Naive thymus-derived CD4-positive, alpha-beta T cell (primary cell): ENCODE results near the gene NXPE4. TPM values are rescaled to one million over a fixed set of nuclear protein-coding genes. Genes with fewer than 3 reads are reported as not detected.
A peak's percentile ranks its signal among the peaks of the same experiment; 100 is the strongest.
"Not testable (repeated sequence)": the region's sequence is repeated elsewhere in the genome, so short reads cannot be mapped to it uniquely, and the experiment has no call there.

Source experiments
- ATAC-seq: fragments of 150-1000 bp; cut with Tn5 transposase; 2 replicates; pipeline ENCODE4 v1.10.0; 2021; ENCODE audit warnings: mild to moderate bottlenecking, moderate library complexity
- CTCF ChIA-PET: fragments of 350-600 bp; sonication (Branson Sonifier 250); formaldehyde crosslinking; loops from one replicate; lab custom pipeline; 2021; ENCODE audit warnings: antibody characterized with exemption; lab: Charles Lee
- POLR2A ChIA-PET: fragments of 350-600 bp; sonication (Branson Sonifier 250); formaldehyde crosslinking; loops from one replicate; lab custom pipeline; 2021; ENCODE audit warnings: antibody characterized with exemption, inconsistent platforms; lab: Charles Lee
- DNase-seq, 9 donors: peaks; one replicate each; pipeline versions ENCODE4 v3.0.0 to v3.0.0-alpha.2; 2020 to 2022; ENCODE audit warnings: mixed read lengths in 1 of 9
- H3K27ac ChIP-seq: one replicate; pipeline ENCODE4 v1.7.0; 2013; ENCODE audit warnings: mild to moderate bottlenecking, low read depth, low read length, moderate library complexity
- H3K27me3 ChIP-seq, 2 donors: one replicate each; pipeline ENCODE4 v1.7.0; 2013; ENCODE audit warnings: low read length in 2 of 2, mild to moderate bottlenecking in 2 of 2, moderate library complexity in 2 of 2; ENCODE audit not compliant: control insufficient read depth in 2 of 2, insufficient read depth in 2 of 2
- H3K36me3 ChIP-seq, 3 experiments: 1 replicate in 2 of 3; 2 replicates in 1 of 3; pipeline ENCODE4 v1.7.0; 2013; ENCODE audit warnings: low read length in 3 of 3, mild to moderate bottlenecking in 3 of 3, moderate library complexity in 1 of 3; ENCODE audit not compliant: insufficient read depth in 3 of 3, control insufficient read depth in 2 of 3
- H3K4me1 ChIP-seq, 2 donors: one replicate each; pipeline ENCODE4 v1.7.0; 2013; ENCODE audit warnings: low read length in 2 of 2, mild to moderate bottlenecking in 2 of 2, moderate library complexity in 1 of 2; ENCODE audit not compliant: control insufficient read depth in 2 of 2, insufficient read depth in 2 of 2
- H3K4me3 ChIP-seq: 2 replicates; pipeline ENCODE4 v1.7.0; 2013; ENCODE audit warnings: mild to moderate bottlenecking, low read length
- H3K9me3 ChIP-seq, 3 experiments: 1 replicate in 2 of 3; 2 replicates in 1 of 3; pipeline ENCODE4 v1.7.0; 2013; ENCODE audit warnings: low read length in 3 of 3; ENCODE audit not compliant: control insufficient read depth in 2 of 3
- H3K27ac Mint-ChIP-seq, 9 donors: one replicate each; pipeline ENCODE4 v1.8.0; 2020 to 2022; ENCODE audit warnings: mixed read lengths in 9 of 9, mild to moderate bottlenecking in 8 of 9, moderate library complexity in 5 of 9, inconsistent platforms in 2 of 9
- H3K27me3 Mint-ChIP-seq, 5 donors: one replicate each; pipeline ENCODE4 v1.8.0; 2021 to 2022; ENCODE audit warnings: mixed read lengths in 5 of 5, mild to moderate bottlenecking in 1 of 5
- H3K36me3 Mint-ChIP-seq, 5 donors: one replicate each; pipeline ENCODE4 v1.8.0; 2020 to 2022; ENCODE audit warnings: mixed read lengths in 5 of 5, mild to moderate bottlenecking in 3 of 5, inconsistent platforms in 1 of 5
- H3K4me1 Mint-ChIP-seq, 7 donors: one replicate each; pipeline ENCODE4 v1.8.0; 2020 to 2022; ENCODE audit warnings: mixed read lengths in 7 of 7, mild to moderate bottlenecking in 3 of 7, inconsistent platforms in 1 of 7
- H3K4me3 Mint-ChIP-seq, 10 donors: one replicate each; pipeline ENCODE4 v1.8.0; 2020 to 2022; ENCODE audit warnings: mild to moderate bottlenecking in 10 of 10, mixed read lengths in 10 of 10, moderate library complexity in 6 of 10, inconsistent platforms in 2 of 10
- H3K9me3 Mint-ChIP-seq, 11 donors: one replicate each; pipeline ENCODE4 v1.8.0; 2020 to 2022; ENCODE audit warnings: mixed read lengths in 11 of 11, mild to moderate bottlenecking in 4 of 11, inconsistent platforms in 1 of 11, moderate library complexity in 1 of 11
- intact Hi-C, 2 donors: fragments of 100-400 bp; cut with micrococcal nuclease; formaldehyde crosslinking; loops; one replicate each; pipeline ENCODE4 v1.15.1; 2023
- polyA plus RNA-seq, 2 donors: library from polyadenylated mRNA; unstranded; fragments of 300-500 nt; fragmentation: Illumina TruSeq; gene quantifications; one replicate each; pipeline ENCODE4 v1.2.3, GENCODE V29; 2021
- total RNA-seq, 6 experiments: library from RNA in 5 of 6; stranded (reverse) in 5 of 6; gene quantifications; 1 replicate in 5 of 6; 2 replicates in 1 of 6; pipeline ENCODE4 v1.2.3 and lab custom pipeline; 2021 to 2026

The NXPE4 gene
- total and polyA plus RNA-seq, 7 experiments from 2014 or later = not detected

DNA sequence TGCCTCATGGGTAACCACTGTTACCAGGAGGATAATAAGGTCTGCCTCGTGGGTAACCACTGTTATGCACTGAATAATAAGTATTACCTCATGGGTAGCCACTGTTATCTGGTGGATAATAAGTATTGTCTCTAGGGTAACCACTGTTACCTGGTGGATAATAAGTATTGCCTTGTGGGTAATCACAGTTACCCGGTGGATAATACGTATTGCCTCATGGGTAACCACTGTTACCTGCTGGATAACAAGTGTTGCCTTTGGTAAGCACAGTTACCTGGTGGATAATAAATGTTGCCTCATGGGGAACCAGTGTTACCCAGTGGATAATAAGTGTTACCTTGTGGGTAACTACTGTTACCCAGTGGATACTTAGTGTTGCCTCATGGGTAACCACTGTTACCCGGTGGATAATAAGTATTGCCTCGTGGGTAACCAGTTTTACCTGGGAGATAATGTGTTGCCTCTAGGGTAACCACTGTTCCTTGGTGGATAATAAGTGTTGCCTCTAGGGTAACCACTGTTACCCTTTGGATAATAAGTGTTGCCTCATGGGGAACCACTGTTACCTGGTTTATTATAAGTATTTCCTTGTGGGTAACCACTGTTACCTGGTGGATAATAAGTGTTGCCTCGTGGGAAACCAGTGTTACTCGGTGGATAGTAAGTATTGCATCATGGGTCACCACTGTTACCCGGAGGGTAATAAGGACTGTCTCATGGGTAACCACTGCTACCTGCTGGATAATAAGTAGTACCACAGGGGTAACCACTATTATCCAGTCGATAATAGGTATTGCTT, 10.6 kb upstream of the NXPE4 start:
- Mint-ChIP-seq H3K4me1 (no peaks in the 10 kb centered on the region), H3K4me3 (no peak overlapping the region), H3K36me3 (no peaks in the 10 kb centered on the region), H3K9me3 (peaks cover 0 to 11% (median 0%) of the 10 kb centered on the region in 11 donors), H3K27ac (no peak overlapping the region), H3K27me3 (no peaks in the 10 kb centered on the region)
- Histone ChIP-seq H3K36me3 (no peaks in the 10 kb centered on the region), H3K27ac (no peak overlapping the region), H3K4me1 (no peaks in the 10 kb centered on the region), H3K9me3 (no peaks in the 10 kb centered on the region), H3K27me3 (no peaks in the 10 kb centered on the region), H3K4me3 (no peak overlapping the region)
- no peak for DNase-seq
- intact Hi-C loops = loop anchor here in 1 of 2 donors (10.0 kb wide), 1 partner anchor 261 kb away; no protein-coding TSS in a partner anchor
- ChIA-PET CTCF (no interaction called here), POLR2A (no interaction called here)
- ATAC-seq = no peak

DNA sequence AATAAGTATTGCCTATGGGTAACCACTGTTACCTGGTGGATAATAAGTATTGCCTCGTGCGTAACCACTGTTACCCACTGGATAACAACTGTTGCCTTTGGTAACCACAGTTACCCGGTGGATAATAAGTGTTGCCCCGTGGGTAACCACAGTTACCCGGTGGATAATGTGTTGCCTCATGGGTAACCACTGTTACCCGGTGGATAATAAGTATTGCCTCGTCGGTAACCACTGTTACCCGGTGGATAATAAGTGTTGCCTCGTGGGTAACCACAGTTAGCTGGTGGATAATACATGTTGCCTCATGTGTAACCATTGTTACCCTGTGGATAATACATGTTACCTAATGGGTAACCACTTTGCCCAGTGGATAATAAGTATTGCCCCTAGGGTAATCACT, 9.8 kb upstream of the NXPE4 start:
- no peaks in the 10 kb centered on the region for H3K27me3 Mint-ChIP-seq
- H3K4me1 Mint-ChIP-seq = no peaks in the 10 kb centered on the region
- Histone ChIP-seq H3K27ac (no peak overlapping the region), H3K9me3 (no peaks in the 10 kb centered on the region), H3K4me3 (no peak overlapping the region), H3K4me1 (no peaks in the 10 kb centered on the region), H3K36me3 (no peaks in the 10 kb centered on the region), H3K27me3 (no peaks in the 10 kb centered on the region)
- POLR2A ChIA-PET = no interaction called here
- H3K9me3 Mint-ChIP-seq = peaks cover 0 to 8% (median 0%) of the 10 kb centered on the region in 11 donors
- DNase-seq (no peak), ATAC-seq (no peak)
- CTCF ChIA-PET = no interaction called here
- intact Hi-C loops = loop anchor here in 1 of 2 donors (10.0 kb wide), 1 partner anchor 261 kb away; no protein-coding TSS in a partner anchor
- H3K36me3 Mint-ChIP-seq = no peaks in the 10 kb centered on the region
- H3K27ac Mint-ChIP-seq = no peak overlapping the region
- no peak overlapping the region for H3K4me3 Mint-ChIP-seq

DNA sequence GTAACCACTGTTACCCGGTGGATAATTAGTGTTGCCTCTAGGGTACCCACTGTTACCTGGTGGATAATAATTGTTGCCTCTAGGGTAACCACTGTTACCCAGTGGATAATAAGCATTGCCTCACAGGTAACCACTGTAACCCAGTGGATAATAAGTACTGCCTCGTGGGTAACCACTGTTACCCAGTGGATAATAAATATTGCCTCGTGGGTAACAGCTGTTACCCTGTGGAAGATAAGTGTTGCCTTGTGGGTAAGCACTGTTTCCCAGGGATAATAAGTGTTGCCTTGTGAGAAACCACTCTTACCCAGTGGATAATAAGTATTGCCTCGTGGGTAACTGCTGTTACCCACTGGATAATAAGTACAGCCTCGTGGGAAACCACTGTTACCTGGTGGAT, 9.3 kb upstream of the NXPE4 start:
- no peak overlapping the region for H3K27ac ChIP-seq
- intact Hi-C loops = loop anchor here in 1 of 2 donors (10.0 kb wide), 1 partner anchor 260 kb away; no protein-coding TSS in a partner anchor
- H3K4me1 ChIP-seq = no peaks in the 10 kb centered on the region
- H3K36me3 Mint-ChIP-seq = no peaks in the 10 kb centered on the region
- H3K4me3 ChIP-seq = no peak overlapping the region
- H3K4me1 Mint-ChIP-seq = no peaks in the 10 kb centered on the region
- H3K9me3 Mint-ChIP-seq = peaks cover 0 to 8% (median 0%) of the 10 kb centered on the region in 11 donors
- H3K27me3 ChIP-seq = no peaks in the 10 kb centered on the region
- no peaks in the 10 kb centered on the region for H3K27me3 Mint-ChIP-seq
- no peak overlapping the region for H3K27ac Mint-ChIP-seq
- CTCF ChIA-PET = no interaction called here
- H3K4me3 Mint-ChIP-seq = no peak overlapping the region
- ATAC-seq (no peak), DNase-seq (no peak)
- H3K9me3 ChIP-seq = no peaks in the 10 kb centered on the region
- no peaks in the 10 kb centered on the region for H3K36me3 ChIP-seq
- POLR2A ChIA-PET = interaction anchor here (0.6 kb wide), 1 partner anchor 48 kb away, joined by 3 read pairs; no protein-coding TSS in a partner anchor

DNA sequence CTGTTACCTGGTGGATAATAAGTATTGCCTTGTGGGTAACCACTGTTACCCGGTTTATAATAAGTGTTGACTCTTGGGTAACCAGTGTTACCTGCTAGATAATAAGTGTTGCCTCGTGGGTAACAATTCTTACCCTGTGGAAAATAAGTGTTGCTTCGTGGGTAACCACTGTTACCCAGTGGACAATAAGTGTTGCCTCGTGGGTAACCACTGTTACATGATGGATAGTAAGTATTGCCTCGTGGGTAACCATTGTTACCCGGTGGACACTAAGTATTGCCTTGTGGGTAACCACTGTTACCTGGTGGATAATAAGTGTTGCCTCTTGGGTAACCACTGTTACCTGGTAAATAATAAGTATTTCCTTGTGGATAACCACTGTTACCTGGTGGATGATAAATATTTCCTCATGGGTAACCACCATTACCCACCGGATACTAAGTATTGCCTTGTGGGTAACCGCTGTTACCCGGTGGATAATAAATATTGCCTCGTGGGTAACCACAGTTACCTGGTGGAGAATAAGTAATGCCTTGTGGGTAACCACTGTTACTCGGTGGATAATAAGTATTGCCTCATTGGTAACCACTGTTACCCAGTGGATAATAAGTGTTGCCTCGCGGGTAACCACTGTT, 8.7 kb upstream of the NXPE4 start:
- Histone ChIP-seq H3K4me3 (no peak overlapping the region), H3K27me3 (no peaks in the 10 kb centered on the region), H3K9me3 (no peaks in the 10 kb centered on the region), H3K27ac (no peak overlapping the region), H3K4me1 (no peaks in the 10 kb centered on the region), H3K36me3 (no peaks in the 10 kb centered on the region)
- H3K9me3 Mint-ChIP-seq = peaks cover 0 to 8% (median 0%) of the 10 kb centered on the region in 11 donors
- no peak overlapping the region for H3K27ac Mint-ChIP-seq
- CTCF ChIA-PET = no interaction called here
- no peak for ATAC-seq
- no peaks in the 10 kb centered on the region for H3K27me3 Mint-ChIP-seq
- no peaks in the 10 kb centered on the region for H3K4me1 Mint-ChIP-seq
- intact Hi-C loops = loop anchor here in 1 of 2 donors (10.0 kb wide), 1 partner anchor 259 kb away; no protein-coding TSS in a partner anchor
- POLR2A ChIA-PET = interaction anchor here (0.6 kb wide), 1 partner anchor 48 kb away, joined by 3 read pairs; no protein-coding TSS in a partner anchor
- no peak overlapping the region for H3K4me3 Mint-ChIP-seq
- no peak for DNase-seq
- no peaks in the 10 kb centered on the region for H3K36me3 Mint-ChIP-seq

GRCh38 chr11:114603151-114603550, 7.6 kb upstream of the NXPE4 start:
- H3K9me3 Mint-ChIP-seq, H3K27ac Mint-ChIP-seq, H3K27me3 ChIP-seq, POLR2A ChIA-PET, H3K4me1 Mint-ChIP-seq, H3K36me3 Mint-ChIP-seq, CTCF ChIA-PET, H3K27me3 Mint-ChIP-seq, H3K36me3 ChIP-seq, H3K4me3 ChIP-seq, H3K27ac ChIP-seq, H3K9me3 ChIP-seq, ATAC-seq, H3K4me3 Mint-ChIP-seq, H3K4me1 ChIP-seq: not testable (repeated sequence)
- DNase-seq = peak in 5 of 9 donors; percentile 2 to 19 (median 4)
- intact Hi-C loops = loop anchor here in 1 of 2 donors (10.0 kb wide), 1 partner anchor 258 kb away; no protein-coding TSS in a partner anchor

GRCh38 chr11:114598461-114598860, 2.9 kb upstream of the NXPE4 start:
- Mint-ChIP-seq H3K27me3 (peaks cover 0 to 2% (median 0%) of the 10 kb centered on the region in 5 donors), H3K27ac (no peak overlapping the region), H3K9me3 (peaks cover 0 to 2% (median 0%) of the 10 kb centered on the region in 11 donors), H3K36me3 (no peaks in the 10 kb centered on the region), H3K4me3 (no peak overlapping the region), H3K4me1 (no peaks in the 10 kb centered on the region)
- no peaks in the 10 kb centered on the region for H3K27me3 ChIP-seq
- ChIA-PET POLR2A (no interaction called here), CTCF (no interaction called here)
- no peaks in the 10 kb centered on the region for H3K4me1 ChIP-seq
- intact Hi-C loops = no loop called here
- DNase-seq (no peak), ATAC-seq (no peak)
- no peak overlapping the region for H3K27ac ChIP-seq
- H3K36me3 ChIP-seq = no peaks in the 10 kb centered on the region
- H3K4me3 ChIP-seq = no peak overlapping the region
- no peaks in the 10 kb centered on the region for H3K9me3 ChIP-seq
